Common myeloid progenitor, CD34-positive (primary cell): ENCODE results near the gene RYR2.

Experiments used
- CTCF ChIA-PET: fragments of 350-600 bp; sonication (Branson Sonifier 250); formaldehyde crosslinking; loops from one replicate; lab custom pipeline; 2021; ENCODE audit warnings: antibody characterized with exemption; lab: Charles Lee
- POLR2A ChIA-PET: fragments of 350-600 bp; sonication (Branson Sonifier 250); formaldehyde crosslinking; loops from one replicate; lab custom pipeline; 2021; ENCODE audit warnings: antibody characterized with exemption; lab: Charles Lee
- DNase-seq, 3 donors: peaks; one replicate each; pipeline versions ENCODE4 v3.0.0 to v3.0.0-alpha.2; 2013
- H3K27ac ChIP-seq, 2 experiments: 1 replicate in 1 of 2; 2 replicates in 1 of 2; pipeline ENCODE4 v1.7.0; 2013; ENCODE audit warnings: inconsistent platforms in 2 of 2, low read length in 2 of 2, mild to moderate bottlenecking in 2 of 2, low read depth in 1 of 2, moderate library complexity in 1 of 2; ENCODE audit not compliant: severe bottlenecking in 2 of 2, insufficient read depth in 1 of 2, poor library complexity in 1 of 2
- H3K27me3 ChIP-seq, 5 experiments: replicated peaks in 2 of 5; 1 replicate in 3 of 5; 2 replicates in 2 of 5; pipeline versions ENCODE4 v1.6.1 to v1.7.0; 2013; ENCODE audit warnings: low read length in 4 of 5, mild to moderate bottlenecking in 2 of 5, moderate library complexity in 2 of 5, inconsistent platforms in 1 of 5; ENCODE audit not compliant: insufficient read depth in 5 of 5, control insufficient read depth in 4 of 5
- H3K36me3 ChIP-seq, 4 experiments: 1 replicate in 2 of 4; 2 replicates in 2 of 4; pipeline versions ENCODE4 v1.6.1 to v1.7.0; 2013; ENCODE audit warnings: low read length in 3 of 4, control low read depth in 1 of 4, mild to moderate bottlenecking in 1 of 4; ENCODE audit not compliant: control insufficient read depth in 4 of 4, insufficient read depth in 4 of 4
- H3K4me1 ChIP-seq, 4 experiments: 1 replicate in 3 of 4; 2 replicates in 1 of 4; pipeline versions ENCODE4 v1.6.1 to v1.7.1; 2013; ENCODE audit warnings: low read length in 3 of 4, mild to moderate bottlenecking in 3 of 4, control low read depth in 1 of 4, inconsistent platforms in 1 of 4, moderate library complexity in 1 of 4; ENCODE audit not compliant: control insufficient read depth in 4 of 4, insufficient read depth in 4 of 4; ENCODE audit errors: control extremely low read depth in 1 of 4
- H3K4me3 ChIP-seq, 7 experiments: 1 replicate in 4 of 7; 2 replicates in 3 of 7; pipeline versions ENCODE4 v1.5.1 to v1.7.0; 2013; ENCODE audit warnings: mild to moderate bottlenecking in 7 of 7, low read length in 6 of 7, moderate library complexity in 6 of 7, inconsistent platforms in 2 of 7, low read depth in 2 of 7, control low read depth in 1 of 7; ENCODE audit not compliant: insufficient read depth in 4 of 7, control insufficient read depth in 1 of 7; ENCODE audit errors: extremely low read depth in 1 of 7
- H3K9me3 ChIP-seq, 5 experiments: 1 replicate in 4 of 5; 2 replicates in 1 of 5; pipeline versions ENCODE4 v1.6.1 to v1.7.1; 2013; ENCODE audit warnings: low read length in 4 of 5, mild to moderate bottlenecking in 2 of 5, inconsistent platforms in 1 of 5, low read depth in 1 of 5, moderate library complexity in 1 of 5; ENCODE audit not compliant: control insufficient read depth in 4 of 5, insufficient read depth in 2 of 5; ENCODE audit errors: control extremely low read depth in 1 of 5
- WGBS: methylation state at CpG from one replicate; pipeline ENCODE4 v1.1.5; 2013; ENCODE audit not compliant: insufficient coverage; 5-methylcytosine and 5-hydroxymethylcytosine counted together

The RYR2 gene

DNA sequence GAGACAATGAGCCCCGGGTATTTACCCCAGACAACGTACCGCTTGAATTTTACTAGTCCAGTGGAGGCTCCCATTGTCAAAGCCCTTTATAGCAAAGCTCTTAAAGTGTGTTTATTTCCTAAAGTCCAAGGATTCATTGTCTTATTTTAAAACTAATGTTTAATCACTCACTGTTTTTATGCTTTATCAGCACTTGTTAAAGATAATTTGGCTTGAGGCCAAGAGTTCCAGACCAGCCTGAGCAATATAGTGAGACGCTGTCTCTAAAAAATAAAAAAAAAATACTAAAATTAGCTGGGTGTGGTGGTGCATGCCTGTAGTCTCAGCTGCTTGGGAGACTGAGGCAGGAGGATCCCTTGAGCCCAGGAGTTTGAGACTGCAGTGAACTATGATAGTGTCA, 202.8 kb downstream of the RYR2 start:
- H3K4me1 ChIP-seq, result no peaks in the 10 kb centered on the region
- no peak for DNase-seq
- no peaks in the 10 kb centered on the region for H3K36me3 ChIP-seq
- no CpG with 5 or more reads among the region's 4 CpGs for WGBS
- ChIA-PET POLR2A (interaction anchor here (0.7 kb wide), 1 partner anchor 686 kb away, joined by 6 read pairs; no protein-coding TSS in a partner anchor), CTCF (no interaction called here)
- H3K4me3 ChIP-seq, result no peak overlapping the region
- H3K27me3 ChIP-seq, result no peaks in the 10 kb centered on the region
- no peak overlapping the region for H3K27ac ChIP-seq
- H3K9me3 ChIP-seq, result no peaks in the 10 kb centered on the region

DNA sequence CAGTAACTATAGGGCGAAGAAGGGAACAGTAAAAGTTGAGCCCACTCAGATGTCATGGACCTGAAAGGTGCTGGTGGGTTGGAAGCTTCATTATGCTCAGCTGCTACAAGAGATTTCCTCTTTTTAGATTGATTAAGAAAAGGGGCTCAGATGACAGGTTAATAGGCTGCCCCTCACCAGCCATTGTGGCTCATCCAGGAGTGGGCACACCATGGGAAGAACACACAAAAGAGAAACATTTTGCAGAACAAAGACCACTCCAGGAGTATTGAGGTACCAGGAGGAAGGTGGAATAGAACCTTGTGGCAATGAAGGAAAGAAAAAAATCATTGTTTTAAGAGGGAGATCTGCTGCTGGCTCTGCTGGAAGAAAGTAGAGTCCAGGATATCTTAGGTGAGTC, 205.5 kb downstream of the RYR2 start:
- Histone ChIP-seq H3K4me3 (no peak overlapping the region), H3K27ac (no peak overlapping the region), H3K9me3 (no peaks in the 10 kb centered on the region), H3K4me1 (no peaks in the 10 kb centered on the region), H3K27me3 (no peaks in the 10 kb centered on the region), H3K36me3 (no peaks in the 10 kb centered on the region)
- ChIA-PET CTCF (no interaction called here), POLR2A (no interaction called here)
- 60% methylated on average over 1 of the region's 1 CpG for WGBS
- DNase-seq, result no peak

DNA sequence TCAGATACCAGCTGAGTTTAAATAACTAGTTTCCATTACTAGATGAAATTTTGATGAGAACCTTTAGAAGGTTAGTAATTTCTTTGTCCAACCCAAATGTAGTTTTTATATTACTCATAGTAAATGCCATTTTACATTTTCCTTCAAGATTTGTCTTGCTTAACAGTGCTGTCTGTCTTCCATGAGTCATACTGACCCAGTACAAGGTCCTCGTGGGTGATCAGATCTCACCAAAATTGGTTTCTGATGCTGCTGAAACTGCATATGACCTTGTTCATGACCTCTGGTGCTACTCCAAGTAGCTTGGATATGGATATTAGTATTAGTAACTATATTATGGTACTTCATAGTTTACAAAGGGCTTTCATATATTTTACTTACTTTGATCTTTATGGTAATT, 207.1 kb downstream of the RYR2 start:
- no peaks in the 10 kb centered on the region for H3K36me3 ChIP-seq
- WGBS, result 100% methylated on average over 1 of the region's 1 CpG
- DNase-seq, result no peak
- CTCF ChIA-PET, result no interaction called here
- H3K27ac ChIP-seq, result no peak overlapping the region
- POLR2A ChIA-PET, result no interaction called here
- no peak overlapping the region for H3K4me3 ChIP-seq
- no peaks in the 10 kb centered on the region for H3K4me1 ChIP-seq
- no peaks in the 10 kb centered on the region for H3K27me3 ChIP-seq
- no peaks in the 10 kb centered on the region for H3K9me3 ChIP-seq

DNA sequence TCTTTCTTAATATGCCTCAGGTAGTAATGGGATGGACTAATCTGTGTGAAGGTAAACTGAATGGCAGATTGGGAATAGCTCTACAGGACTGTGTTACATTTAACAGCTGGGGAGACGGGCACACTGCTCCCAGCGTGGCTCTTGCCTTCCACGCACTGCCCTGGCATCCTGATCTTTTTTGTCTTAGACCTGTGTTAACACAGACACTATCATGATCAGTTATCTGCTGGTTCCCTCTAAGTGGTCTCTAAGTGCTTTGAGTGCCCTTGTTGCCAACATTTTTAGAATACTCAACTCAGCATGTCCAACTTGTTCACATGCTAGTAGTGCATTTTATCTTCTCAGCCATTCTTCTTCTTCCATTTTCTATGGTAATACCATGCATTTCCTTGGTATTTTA, 208.1 kb downstream of the RYR2 start:
- H3K36me3 ChIP-seq, result no peaks in the 10 kb centered on the region
- ChIA-PET CTCF (no interaction called here), POLR2A (no interaction called here)
- H3K9me3 ChIP-seq, result no peaks in the 10 kb centered on the region
- DNase-seq, result no peak
- 95% methylated on average over 3 of the region's 3 CpGs for WGBS
- no peak overlapping the region for H3K27ac ChIP-seq
- H3K4me1 ChIP-seq, result no peaks in the 10 kb centered on the region
- H3K4me3 ChIP-seq, result no peak overlapping the region
- no peaks in the 10 kb centered on the region for H3K27me3 ChIP-seq

DNA sequence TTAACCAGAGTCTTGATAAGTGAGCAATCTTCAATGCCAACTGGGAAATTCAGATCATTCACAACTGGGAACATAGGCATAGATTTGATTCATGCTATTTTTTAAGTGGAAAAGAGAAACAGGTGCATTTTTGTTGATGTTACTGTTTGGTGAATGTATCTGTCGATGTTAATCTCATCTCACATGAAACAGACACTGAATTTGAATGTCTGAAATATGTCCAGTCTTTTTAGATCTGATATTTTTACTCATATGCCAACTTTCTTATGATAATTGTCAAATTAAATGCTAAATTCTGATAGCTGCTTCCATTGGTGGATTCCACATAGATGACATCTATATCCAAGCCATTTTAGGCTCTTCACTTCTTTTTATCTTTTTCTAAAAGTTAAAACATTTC, 213.1 kb downstream of the RYR2 start:
- no peaks in the 10 kb centered on the region for H3K4me1 ChIP-seq
- POLR2A ChIA-PET, result no interaction called here
- CTCF ChIA-PET, result no interaction called here
- H3K4me3 ChIP-seq, result no peak overlapping the region
- no peaks in the 10 kb centered on the region for H3K36me3 ChIP-seq
- H3K27ac ChIP-seq, result no peak overlapping the region
- no peaks in the 10 kb centered on the region for H3K27me3 ChIP-seq
- WGBS, result no CpG with 5 or more reads among the region's 1 CpG
- no peak for DNase-seq
- no peaks in the 10 kb centered on the region for H3K9me3 ChIP-seq

DNA sequence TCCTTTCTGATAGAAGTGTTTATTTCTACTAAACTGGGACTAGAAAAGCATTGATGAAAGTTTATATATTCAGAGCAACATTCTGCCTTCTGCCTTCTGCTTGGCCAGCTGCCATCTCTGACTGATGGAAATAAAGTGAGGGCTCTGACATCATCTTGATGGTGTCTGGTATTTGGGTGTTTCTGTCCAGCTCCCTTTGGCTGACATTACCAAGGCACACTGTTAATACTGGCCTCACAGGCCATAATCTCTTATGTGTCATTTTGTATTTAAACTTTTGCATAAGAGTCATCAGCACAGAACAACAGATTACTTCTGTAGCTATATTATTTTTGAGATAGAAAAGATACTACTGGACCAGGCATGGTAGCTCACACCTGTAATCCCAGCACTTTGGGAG, 216.9 kb downstream of the RYR2 start:
- H3K36me3 ChIP-seq, result no peaks in the 10 kb centered on the region
- POLR2A ChIA-PET, result no interaction called here
- DNase-seq, result no peak
- CTCF ChIA-PET, result interaction anchor here (0.8 kb wide), 1 partner anchor 13 kb away, joined by 3 read pairs; no protein-coding TSS in a partner anchor
- H3K27ac ChIP-seq, result no peak overlapping the region
- no peak overlapping the region for H3K4me3 ChIP-seq
- H3K27me3 ChIP-seq, result no peaks in the 10 kb centered on the region
- H3K9me3 ChIP-seq, result no peaks in the 10 kb centered on the region
- no peaks in the 10 kb centered on the region for H3K4me1 ChIP-seq

DNA sequence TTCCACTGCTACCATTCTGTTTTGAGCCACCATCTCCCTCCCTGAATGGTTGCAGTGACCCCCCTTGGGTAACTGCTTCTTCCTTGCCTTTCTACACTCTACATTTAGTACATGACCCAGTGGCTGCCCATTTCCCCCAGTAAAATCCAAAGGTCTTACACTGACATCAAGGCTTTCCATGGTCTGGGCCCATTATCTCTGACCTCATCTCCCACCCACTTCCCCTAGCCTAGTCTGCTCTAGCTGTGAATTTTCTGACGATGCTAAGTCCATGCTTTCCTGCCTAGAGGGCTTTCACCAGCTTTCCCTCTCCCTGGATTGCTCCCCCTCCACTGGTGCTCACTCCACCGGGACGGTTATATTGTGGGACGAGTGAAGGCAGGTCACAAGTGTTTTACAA, 219.2 kb downstream of the RYR2 start:
- H3K4me3 ChIP-seq, result no peak overlapping the region
- H3K36me3 ChIP-seq, result no peaks in the 10 kb centered on the region
- no peaks in the 10 kb centered on the region for H3K27me3 ChIP-seq
- no peaks in the 10 kb centered on the region for H3K4me1 ChIP-seq
- H3K9me3 ChIP-seq, result no peaks in the 10 kb centered on the region
- ChIA-PET CTCF (no interaction called here), POLR2A (no interaction called here)
- H3K27ac ChIP-seq, result no peak overlapping the region
- DNase-seq, result no peak
- WGBS, result 67% methylated on average over 3 of the region's 4 CpGs
